Neuron (in vitro differentiated cells): Measurements from ENCODE around the gene HCST.

ENCODE experiments used
- H2AFZ ChIP-seq: one replicate; pipeline ENCODE4 v1.6.1; 2013; ENCODE audit warnings: low read depth, mild to moderate bottlenecking, inconsistent platforms, low read length, moderate library complexity
- H3K27me3 ChIP-seq: one replicate; pipeline ENCODE4 v1.6.1; 2013; ENCODE audit warnings: low read length; ENCODE audit not compliant: insufficient read depth
- H3K36me3 ChIP-seq: one replicate; pipeline ENCODE4 v1.6.1; 2013; ENCODE audit warnings: low read length; ENCODE audit not compliant: insufficient read depth
- H3K4me1 ChIP-seq: one replicate; pipeline ENCODE4 v1.6.1; 2013; ENCODE audit warnings: low read length; ENCODE audit not compliant: insufficient read depth
- H3K4me3 ChIP-seq: 2 replicates; pipeline ENCODE4 v1.5.1; 2013; ENCODE audit warnings: mild to moderate bottlenecking, low read length, moderate library complexity
- H3K9me3 ChIP-seq: one replicate; pipeline ENCODE4 v1.6.1; 2013; ENCODE audit warnings: low read length

The HCST gene

GRCh38 chr19:35921012-35921411 is 18.7 kb downstream of the HCST start:
- H3K36me3 ChIP-seq = no peaks in the 10 kb centered on the region
- H2AFZ ChIP-seq = no peak overlapping the region
- H3K4me3 ChIP-seq = no peak overlapping the region
- peaks cover 2% of the 10 kb centered on the region for H3K27me3 ChIP-seq
- peaks cover 2% of the 10 kb centered on the region for H3K9me3 ChIP-seq
- no peaks in the 10 kb centered on the region for H3K4me1 ChIP-seq

GRCh38 chr19:35925501-35925900 is 23.2 kb downstream of the HCST start:
- Histone ChIP-seq H3K36me3 (no peaks in the 10 kb centered on the region), H2AFZ (no peak overlapping the region), H3K27me3 (peaks cover 2% of the 10 kb centered on the region), H3K4me3 (no peak overlapping the region), H3K9me3 (peaks cover 2% of the 10 kb centered on the region), H3K4me1 (no peaks in the 10 kb centered on the region)

- Histone ChIP-seq H3K36me3 (no peaks in the 10 kb centered on the region), H2AFZ (no peak overlapping the region), H3K27me3 (peaks cover 2% of the 10 kb centered on the region), H3K4me3 (no peak overlapping the region), H3K9me3 (peaks cover 2% of the 10 kb centered on the region), H3K4me1 (peaks cover 8% of the 10 kb centered on the region)
Observed at GRCh38 chr19:35928507-35928906, 26.2 kb downstream of the HCST start.

GRCh38 chr19:35929876-35930275 is 27.5 kb downstream of the HCST start:
- Histone ChIP-seq H3K36me3 (no peaks in the 10 kb centered on the region), H2AFZ (no peak overlapping the region), H3K9me3 (peaks cover 2% of the 10 kb centered on the region)

GRCh38 chr19:35931161-35931873 is 29.0 kb downstream of the HCST start:
- Histone ChIP-seq H3K9me3 (no peaks in the 10 kb centered on the region), H3K4me3 (peak overlapping the region; percentile 41), H3K27me3 (no peaks in the 10 kb centered on the region), H3K4me1 (peaks cover 14% of the 10 kb centered on the region), H2AFZ (peak overlapping the region; percentile 68), H3K36me3 (no peaks in the 10 kb centered on the region)

More at GRCh38 chr19:35929876-35930275, 27.5 kb downstream of the HCST start:
- peaks cover 8% of the 10 kb centered on the region for H3K4me1 ChIP-seq
- H3K4me3 ChIP-seq = no peak overlapping the region
- no peaks in the 10 kb centered on the region for H3K27me3 ChIP-seq

- peaks cover 17% of the 10 kb centered on the region for H3K4me1 ChIP-seq
- H3K9me3 ChIP-seq = no peaks in the 10 kb centered on the region
- peak overlapping the region; percentile 12 for H3K4me3 ChIP-seq
- H2AFZ ChIP-seq = no peak overlapping the region
- H3K36me3 ChIP-seq = no peaks in the 10 kb centered on the region
- no peaks in the 10 kb centered on the region for H3K27me3 ChIP-seq
Observed at GRCh38 chr19:35931874-35932202, 29.5 kb downstream of the HCST start.

- Histone ChIP-seq H3K27me3 (no peaks in the 10 kb centered on the region), H3K4me3 (no peak overlapping the region), H2AFZ (no peak overlapping the region), H3K36me3 (no peaks in the 10 kb centered on the region), H3K9me3 (no peaks in the 10 kb centered on the region), H3K4me1 (peaks cover 23% of the 10 kb centered on the region)
Observed at GRCh38 chr19:35932291-35932936, 30.1 kb downstream of the HCST start.

GRCh38 chr19:35935911-35936737 is 33.8 kb downstream of the HCST start, which contains the start of gene LRFN3:
Gene LRFN3, plus strand, starts transcription at chr19:35936374. Its CDS starts 3,052 bp downstream, at chr19:35939426.
- H3K9me3 ChIP-seq = peaks cover 2% of the 10 kb centered on the region
- H2AFZ ChIP-seq = peak within 1 kb of the TSS; percentile 96
- peaks cover 29% of the 10 kb centered on the region for H3K4me1 ChIP-seq
- H3K4me3 ChIP-seq = peak within 1 kb of the TSS; percentile 76
- peaks cover 15% of the 10 kb centered on the region for H3K36me3 ChIP-seq
- H3K27me3 ChIP-seq = no peaks in the 10 kb centered on the region

- no peaks in the 10 kb centered on the region for H3K27me3 ChIP-seq
- H3K4me1 ChIP-seq = peaks cover 29% of the 10 kb centered on the region
- H3K36me3 ChIP-seq = peaks cover 15% of the 10 kb centered on the region
- H2AFZ ChIP-seq = no peak overlapping the region
- peak overlapping the region; percentile 76 for H3K4me3 ChIP-seq
- peaks cover 2% of the 10 kb centered on the region for H3K9me3 ChIP-seq
Observed at GRCh38 chr19:35936738-35937268, 34.5 kb downstream of the HCST start.

GRCh38 chr19:35937345-35938281 is 35.3 kb downstream of the HCST start:
- Histone ChIP-seq H3K36me3 (peaks cover 15% of the 10 kb centered on the region), H3K27me3 (no peaks in the 10 kb centered on the region), H3K4me3 (peak overlapping the region; percentile 76), H2AFZ (no peak overlapping the region), H3K9me3 (peaks cover 2% of the 10 kb centered on the region), H3K4me1 (peaks cover 25% of the 10 kb centered on the region)

- peaks cover 2% of the 10 kb centered on the region for H3K9me3 ChIP-seq
- H3K4me1 ChIP-seq = peaks cover 25% of the 10 kb centered on the region
- H3K36me3 ChIP-seq = peaks cover 16% of the 10 kb centered on the region
- no peaks in the 10 kb centered on the region for H3K27me3 ChIP-seq
- H2AFZ ChIP-seq = no peak overlapping the region
- peak overlapping the region; percentile 76 for H3K4me3 ChIP-seq
Observed at GRCh38 chr19:35938282-35939224, 36.2 kb downstream of the HCST start.
